HEK293T (cell line): ENCODE results near the gene SETD6.

Experiments
- BHLHE40 ChIP-seq: fragments of 450-650 bp; IDR thresholded peaks from 2 replicates; pipeline ENCODE4 v1.6.1; 2016; ENCODE audit warnings: mild to moderate bottlenecking, moderate library complexity, borderline replicate concordance
- ELF4 ChIP-seq: fragments of 450-650 bp; IDR thresholded peaks from 2 replicates; pipeline ENCODE4 v1.6.1; 2017; ENCODE audit warnings: antibody characterized with exemption
- HDGF ChIP-seq: fragments of 450-650 bp; IDR thresholded peaks from 2 replicates; pipeline ENCODE4 v1.6.1; 2017; ENCODE audit warnings: antibody characterized with exemption, borderline replicate concordance
- SP1 ChIP-seq: fragments of 450-650 bp; IDR thresholded peaks from 2 replicates; pipeline ENCODE4 v1.6.1; 2017
- SUZ12 ChIP-seq: fragments of 450-650 bp; IDR thresholded peaks from 2 replicates; pipeline ENCODE4 v1.6.1; 2016; ENCODE audit warnings: mild to moderate bottlenecking

DNA sequence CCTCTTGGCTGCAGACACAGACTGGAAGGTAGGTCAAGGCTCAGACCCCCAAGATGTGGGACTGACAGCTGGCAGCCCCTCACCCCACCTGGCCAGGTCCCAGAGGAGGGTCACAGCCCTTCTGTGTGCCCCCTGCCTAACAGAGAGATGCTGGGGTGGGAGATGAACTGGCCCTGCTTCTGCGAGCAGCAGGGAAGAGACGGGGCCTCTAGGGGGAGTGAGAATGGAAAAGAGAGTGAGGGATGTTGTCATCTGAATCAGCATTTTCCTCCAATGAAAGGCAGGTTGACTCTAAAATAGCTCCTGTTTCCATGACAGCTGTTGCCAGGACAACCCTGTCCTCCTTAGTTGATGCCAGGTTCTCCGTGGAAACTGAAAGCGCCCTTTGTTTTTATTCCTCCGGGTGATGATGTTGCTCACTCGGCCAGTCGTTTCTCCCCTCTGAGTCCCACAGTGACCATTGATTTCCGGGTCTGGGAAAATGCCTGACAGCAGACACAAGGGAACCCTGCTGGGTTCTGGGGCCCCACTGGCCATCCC lies 20.3 kb upstream of the SETD6 start:
- TF ChIP-seq SUZ12 (no peak), SP1 (no peak), HDGF (no peak), ELF4 (no peak), BHLHE40 (no peak)
